ENCODE measurements around the gene ADORA2B. TPM values are rescaled to one million over a fixed set of nuclear protein-coding genes. Genes with fewer than 3 reads are reported as not detected.
A peak's percentile ranks its signal among the peaks of the same experiment; 100 is the strongest.

The ADORA2B gene
- total and polyA plus RNA-seq, 2 experiments from 2014 or later: 11.4 to 11.7 TPM

DNA sequence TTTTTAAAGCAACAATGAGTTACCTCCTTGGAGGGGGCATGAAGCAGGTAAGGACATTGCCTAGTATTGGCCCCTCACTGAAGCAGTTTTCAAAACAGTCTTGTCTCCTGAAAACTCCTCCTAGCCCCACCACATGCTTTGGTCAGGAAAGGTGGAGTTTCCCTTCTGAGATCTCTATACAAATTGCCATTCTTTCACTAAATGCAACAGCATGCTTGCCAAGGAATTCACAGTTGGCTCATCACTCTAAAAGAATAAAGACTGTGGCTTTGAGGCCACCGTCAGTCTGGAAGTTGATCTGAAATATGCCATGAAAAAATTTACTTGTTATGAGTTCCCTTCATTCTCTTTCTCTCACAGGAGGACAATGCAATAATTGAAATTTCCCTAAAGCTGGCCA lies 58.9 kb downstream of the ADORA2B start:
- TF ChIP-seq EZH2phosphoT487 (IDR thresholded peaks at IDR 0.05; ENCODE audit: low read depth, severe bottlenecking, unreplicated experiment) (no peak), EZH2 (IDR thresholded peaks at IDR 0.05; ENCODE audit: borderline replicate concordance) (no peak)
- TF ChIP-seq, protein P1, sequence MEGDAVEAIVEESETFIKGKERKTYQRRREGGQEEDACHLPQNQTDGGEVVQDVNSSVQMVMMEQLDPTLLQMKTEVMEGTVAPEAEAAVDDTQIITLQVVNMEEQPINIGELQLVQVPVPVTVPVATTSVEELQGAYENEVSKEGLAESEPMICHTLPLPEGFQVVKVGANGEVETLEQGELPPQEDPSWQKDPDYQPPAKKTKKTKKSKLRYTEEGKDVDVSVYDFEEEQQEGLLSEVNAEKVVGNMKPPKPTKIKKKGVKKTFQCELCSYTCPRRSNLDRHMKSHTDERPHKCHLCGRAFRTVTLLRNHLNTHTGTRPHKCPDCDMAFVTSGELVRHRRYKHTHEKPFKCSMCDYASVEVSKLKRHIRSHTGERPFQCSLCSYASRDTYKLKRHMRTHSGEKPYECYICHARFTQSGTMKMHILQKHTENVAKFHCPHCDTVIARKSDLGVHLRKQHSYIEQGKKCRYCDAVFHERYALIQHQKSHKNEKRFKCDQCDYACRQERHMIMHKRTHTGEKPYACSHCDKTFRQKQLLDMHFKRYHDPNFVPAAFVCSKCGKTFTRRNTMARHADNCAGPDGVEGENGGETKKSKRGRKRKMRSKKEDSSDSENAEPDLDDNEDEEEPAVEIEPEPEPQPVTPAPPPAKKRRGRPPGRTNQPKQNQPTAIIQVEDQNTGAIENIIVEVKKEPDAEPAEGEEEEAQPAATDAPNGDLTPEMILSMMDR (IDR thresholded peaks at IDR 0.05; ENCODE audit: poor library complexity): no peak
- Histone ChIP-seq H3K9me3 (ENCODE audit: low read depth) (peaks cover 8% of the 10 kb centered on the region), H3K27me3 (no peaks in the 10 kb centered on the region), H3K4me2 (no peak overlapping the region), H4K20me1 (ENCODE audit: insufficient read depth, poor library complexity, severe bottlenecking) (peaks cover 10% of the 10 kb centered on the region), H3K4me3 (no peak overlapping the region), H3K9me2 (replicated peaks; ENCODE audit: insufficient read depth) (no peaks in the 10 kb centered on the region), H3K27ac (no peak overlapping the region), H3K4me1 (ENCODE audit: insufficient read depth) (no peaks in the 10 kb centered on the region), H3K36me3 (replicated peaks; ENCODE audit: insufficient read depth, low read depth) (peaks cover 12% of the 10 kb centered on the region), H2AFZ (no peak overlapping the region), H3K79me2 (peaks cover 33% of the 10 kb centered on the region)
- DNase-seq (ENCODE audit: low spot score): no peak
- WGBS (ENCODE audit: low lambda C conversion rate, missing lambda C conversion rate): 96% methylated on average over 1 of the region's 1 CpG

DNA sequence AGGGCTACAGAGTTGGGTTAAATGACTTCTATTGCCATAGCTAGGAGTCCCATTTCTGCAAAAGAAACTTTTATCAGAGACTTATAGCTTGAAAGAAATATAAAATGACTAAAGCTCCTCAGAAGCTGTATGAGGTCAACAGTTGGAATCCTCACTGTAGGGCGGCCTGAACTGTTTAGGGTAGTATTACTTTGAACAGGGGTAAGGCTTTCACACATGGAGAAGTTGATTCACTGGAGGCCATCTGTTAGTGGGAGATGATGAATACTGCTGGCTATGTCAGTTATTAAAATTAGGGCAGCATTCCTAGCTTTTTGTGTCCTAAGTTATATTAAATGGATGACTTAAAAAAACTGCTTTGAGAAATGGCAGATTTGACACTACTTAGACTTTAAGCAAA lies 60.7 kb downstream of the ADORA2B start:
- no peak overlapping the region for H2AFZ ChIP-seq
- peaks cover 5% of the 10 kb centered on the region for H4K20me1 ChIP-seq (ENCODE audit: insufficient read depth, poor library complexity, severe bottlenecking)
- H3K79me2 ChIP-seq: peaks cover 27% of the 10 kb centered on the region
- WGBS (ENCODE audit: low lambda C conversion rate, missing lambda C conversion rate): 100% methylated on average over 1 of the region's 1 CpG
- peaks cover 12% of the 10 kb centered on the region for H3K36me3 ChIP-seq (replicated peaks; ENCODE audit: insufficient read depth, low read depth)
- H3K4me2 ChIP-seq: no peak overlapping the region
- no peaks in the 10 kb centered on the region for H3K9me2 ChIP-seq (replicated peaks; ENCODE audit: insufficient read depth)
- no peak overlapping the region for H3K27ac ChIP-seq
- no peaks in the 10 kb centered on the region for H3K4me1 ChIP-seq (ENCODE audit: insufficient read depth)
- H3K27me3 ChIP-seq: no peaks in the 10 kb centered on the region
- H3K4me3 ChIP-seq: no peak overlapping the region
- TF ChIP-seq EZH2 (IDR thresholded peaks at IDR 0.05; ENCODE audit: borderline replicate concordance): no peak
- TF ChIP-seq, protein P1 (IDR thresholded peaks at IDR 0.05; ENCODE audit: poor library complexity): no peak
- TF ChIP-seq EZH2phosphoT487 (IDR thresholded peaks at IDR 0.05; ENCODE audit: low read depth, severe bottlenecking, unreplicated experiment): no peak
- H3K9me3 ChIP-seq (ENCODE audit: low read depth): peaks cover 8% of the 10 kb centered on the region
- DNase-seq (ENCODE audit: low spot score): no peak

DNA sequence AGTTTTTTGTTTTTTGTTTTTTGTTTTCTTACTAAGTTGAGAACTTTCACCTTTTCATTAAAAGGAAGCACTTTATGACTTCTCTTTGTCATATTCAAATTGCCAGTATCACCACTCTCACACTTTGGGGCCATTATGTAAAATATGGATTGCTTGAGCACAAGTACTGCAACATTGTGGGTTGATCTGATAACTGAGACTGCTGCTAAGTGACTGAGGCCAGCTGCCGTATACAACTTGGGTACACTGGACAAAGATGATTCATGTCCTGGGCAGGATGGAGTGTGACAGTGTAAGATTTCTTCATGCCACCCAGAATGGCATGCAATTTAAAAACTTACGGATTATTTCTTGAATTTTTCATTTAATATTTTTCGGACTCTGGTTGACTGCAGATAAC lies 62.5 kb downstream of the ADORA2B start:
- WGBS (ENCODE audit: low lambda C conversion rate, missing lambda C conversion rate): 87% methylated on average over 3 of the region's 3 CpGs
- Histone ChIP-seq H3K9me2 (replicated peaks; ENCODE audit: insufficient read depth) (no peaks in the 10 kb centered on the region), H3K36me3 (replicated peaks; ENCODE audit: insufficient read depth, low read depth) (peaks cover 9% of the 10 kb centered on the region), H2AFZ (no peak overlapping the region), H3K79me2 (peaks cover 15% of the 10 kb centered on the region), H4K20me1 (ENCODE audit: insufficient read depth, poor library complexity, severe bottlenecking) (no peaks in the 10 kb centered on the region), H3K4me1 (ENCODE audit: insufficient read depth) (no peaks in the 10 kb centered on the region), H3K27ac (no peak overlapping the region), H3K27me3 (no peaks in the 10 kb centered on the region), H3K9me3 (ENCODE audit: low read depth) (peaks cover 5% of the 10 kb centered on the region), H3K4me2 (no peak overlapping the region), H3K4me3 (no peak overlapping the region)
- no peak for DNase-seq (ENCODE audit: low spot score)
- TF ChIP-seq, protein P1 (IDR thresholded peaks at IDR 0.05; ENCODE audit: poor library complexity): no peak
- no peak for TF ChIP-seq EZH2 (IDR thresholded peaks at IDR 0.05; ENCODE audit: borderline replicate concordance)
- TF ChIP-seq EZH2phosphoT487 (IDR thresholded peaks at IDR 0.05; ENCODE audit: low read depth, severe bottlenecking, unreplicated experiment): no peak

DNA sequence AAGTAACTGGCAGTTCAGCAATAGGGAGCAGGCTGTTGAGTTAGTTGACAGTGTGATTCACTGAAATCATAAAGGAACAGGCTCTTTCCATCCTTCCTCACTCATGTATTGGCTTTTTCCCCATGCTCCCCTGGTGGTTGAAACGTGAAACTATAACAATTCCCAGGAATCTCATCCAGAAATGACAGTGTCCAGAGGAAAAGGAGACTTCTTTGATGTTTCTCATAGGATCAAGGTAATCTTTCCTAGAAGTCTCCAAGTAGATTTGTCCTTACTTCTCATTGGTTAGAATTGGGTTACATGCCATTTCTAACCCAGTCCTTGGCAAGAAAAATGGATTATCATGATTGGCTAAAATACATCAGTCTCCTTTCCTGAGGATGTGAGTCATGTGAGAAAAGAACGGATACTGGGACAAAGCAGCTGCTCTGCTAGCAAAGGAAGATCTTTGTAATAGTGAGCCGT lies 69.0 kb downstream of the ADORA2B start:
- Histone ChIP-seq H3K27ac (no peak overlapping the region), H2AFZ (no peak overlapping the region), H3K9me2 (replicated peaks; ENCODE audit: insufficient read depth) (no peaks in the 10 kb centered on the region), H3K9me3 (ENCODE audit: low read depth) (no peaks in the 10 kb centered on the region), H3K27me3 (no peaks in the 10 kb centered on the region), H3K4me3 (no peak overlapping the region), H3K36me3 (replicated peaks; ENCODE audit: insufficient read depth, low read depth) (no peaks in the 10 kb centered on the region), H3K79me2 (peaks cover 15% of the 10 kb centered on the region), H4K20me1 (ENCODE audit: insufficient read depth, poor library complexity, severe bottlenecking) (no peaks in the 10 kb centered on the region), H3K4me2 (no peak overlapping the region), H3K4me1 (ENCODE audit: insufficient read depth) (no peaks in the 10 kb centered on the region)
- TF ChIP-seq, protein P1 (IDR thresholded peaks at IDR 0.05; ENCODE audit: poor library complexity): peak; percentile 41
- TF ChIP-seq EZH2 (IDR thresholded peaks at IDR 0.05; ENCODE audit: borderline replicate concordance) (no peak), EZH2phosphoT487 (IDR thresholded peaks at IDR 0.05; ENCODE audit: low read depth, severe bottlenecking, unreplicated experiment) (no peak)
- 44% methylated on average over 3 of the region's 3 CpGs for WGBS (ENCODE audit: low lambda C conversion rate, missing lambda C conversion rate)
- peak; percentile 57 for DNase-seq (ENCODE audit: low spot score)

All from hepatocyte (in vitro differentiated cells).